Ascending aorta (tissue), 2 donors: Measurements from ENCODE around the gene KCNIP2. TPM values are rescaled to one million over a fixed set of nuclear protein-coding genes. Genes with fewer than 3 reads are reported as not detected.

Experiments
- DNase-seq, 2 donors: peaks; one replicate each; pipeline ENCODE4 v3.0.0-alpha.2; 2019; ENCODE audit warnings: low spot score in 2 of 2
- H3K27ac ChIP-seq, 2 donors: fragments of 200-600 bp; sonication (generic); one replicate each; pipeline ENCODE4 v1.5.1; 2016 to 2017; ENCODE audit warnings: mild to moderate bottlenecking in 1 of 2
- H3K27me3 ChIP-seq: fragments of 200-600 bp; sonication (generic); one replicate; pipeline ENCODE4 v1.5.1; 2017
- H3K36me3 ChIP-seq, 2 donors: fragments of 200-600 bp; sonication (generic); one replicate each; pipeline ENCODE4 v1.5.1; 2016
- H3K4me1 ChIP-seq, 2 donors: fragments of 200-600 bp; sonication (generic); one replicate each; pipeline ENCODE4 v1.5.1; 2016 to 2017; ENCODE audit warnings: mild to moderate bottlenecking in 1 of 2
- H3K4me3 ChIP-seq, 2 donors: fragments of 200-600 bp; sonication (generic); one replicate each; pipeline ENCODE4 v1.5.1; 2016 to 2017; ENCODE audit warnings: mild to moderate bottlenecking in 1 of 2
- H3K9me3 ChIP-seq, 2 donors: fragments of 200-600 bp; sonication (generic); one replicate each; pipeline ENCODE4 v1.5.1; 2016
- intact Hi-C: fragments of 100-400 bp; cut with DNase I; formaldehyde crosslinking; loops from one replicate; pipeline ENCODE4 v1.15.1; 2023
- total RNA-seq: library from RNA; depleted of rRNA; stranded (reverse); fragments of >200 nt; gene quantifications from one replicate; pipeline ENCODE4 v1.1.0, GENCODE V29; 2016
- TF ChIP-seq, protein P1 (sequence below), 3 experiments: fragments of 200-600 bp in 2 of 3; fragments of 450-650 bp in 1 of 3; sonication (generic) in 2 of 3; IDR thresholded peaks; one replicate each; pipeline ENCODE4 v1.5.1; 2016 to 2019; ENCODE audit warnings: antibody characterized with exemption in 3 of 3, mild to moderate bottlenecking in 1 of 3, moderate library complexity in 1 of 3

KCNIP2 gene
- total RNA-seq, 1 donor from 2014 or later = 1.1 TPM

DNA sequence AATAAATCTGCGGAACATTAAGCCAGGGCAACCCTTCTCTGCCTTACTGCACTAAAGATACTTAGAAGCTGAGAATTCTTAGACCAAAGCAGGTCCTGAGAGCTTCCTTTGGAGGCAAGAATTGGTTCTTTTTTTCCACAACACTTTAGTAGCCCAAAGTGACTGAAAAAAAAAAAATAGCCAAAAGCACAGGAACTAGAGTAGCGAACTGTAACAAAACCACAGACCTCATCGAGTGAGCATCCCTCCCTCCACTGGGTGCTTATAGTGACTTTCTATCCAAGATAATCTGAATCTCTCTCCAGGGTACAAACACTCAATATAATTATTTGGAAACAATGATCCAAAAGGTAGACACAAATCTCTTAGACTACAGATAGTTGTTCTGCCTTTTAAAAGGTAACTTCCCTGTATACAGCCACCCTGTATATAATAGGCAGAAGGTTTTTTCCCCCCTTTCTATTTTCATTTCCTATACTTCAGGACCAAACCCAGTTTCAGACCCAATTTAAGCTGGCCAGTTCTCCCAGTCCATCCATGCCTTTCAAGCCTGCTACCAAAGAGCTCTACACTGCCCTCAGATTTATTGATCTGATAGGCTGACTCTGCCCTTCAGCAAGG is 31.6 kb upstream of the KCNIP2 start:
- H3K9me3 ChIP-seq = no peaks in the 10 kb centered on the region
- no peak for DNase-seq
- peaks cover 0 to 2% of the 10 kb centered on the region in 2 donors for H3K36me3 ChIP-seq
- H3K4me1 ChIP-seq = no peaks in the 10 kb centered on the region
- intact Hi-C loops = no loop called here
- H3K27me3 ChIP-seq = no peaks in the 10 kb centered on the region
- no peak overlapping the region for H3K27ac ChIP-seq
- no peak overlapping the region for H3K4me3 ChIP-seq
- TF ChIP-seq, protein P1, sequence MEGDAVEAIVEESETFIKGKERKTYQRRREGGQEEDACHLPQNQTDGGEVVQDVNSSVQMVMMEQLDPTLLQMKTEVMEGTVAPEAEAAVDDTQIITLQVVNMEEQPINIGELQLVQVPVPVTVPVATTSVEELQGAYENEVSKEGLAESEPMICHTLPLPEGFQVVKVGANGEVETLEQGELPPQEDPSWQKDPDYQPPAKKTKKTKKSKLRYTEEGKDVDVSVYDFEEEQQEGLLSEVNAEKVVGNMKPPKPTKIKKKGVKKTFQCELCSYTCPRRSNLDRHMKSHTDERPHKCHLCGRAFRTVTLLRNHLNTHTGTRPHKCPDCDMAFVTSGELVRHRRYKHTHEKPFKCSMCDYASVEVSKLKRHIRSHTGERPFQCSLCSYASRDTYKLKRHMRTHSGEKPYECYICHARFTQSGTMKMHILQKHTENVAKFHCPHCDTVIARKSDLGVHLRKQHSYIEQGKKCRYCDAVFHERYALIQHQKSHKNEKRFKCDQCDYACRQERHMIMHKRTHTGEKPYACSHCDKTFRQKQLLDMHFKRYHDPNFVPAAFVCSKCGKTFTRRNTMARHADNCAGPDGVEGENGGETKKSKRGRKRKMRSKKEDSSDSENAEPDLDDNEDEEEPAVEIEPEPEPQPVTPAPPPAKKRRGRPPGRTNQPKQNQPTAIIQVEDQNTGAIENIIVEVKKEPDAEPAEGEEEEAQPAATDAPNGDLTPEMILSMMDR (IDR thresholded peaks at IDR 0.05) = no peak

DNA sequence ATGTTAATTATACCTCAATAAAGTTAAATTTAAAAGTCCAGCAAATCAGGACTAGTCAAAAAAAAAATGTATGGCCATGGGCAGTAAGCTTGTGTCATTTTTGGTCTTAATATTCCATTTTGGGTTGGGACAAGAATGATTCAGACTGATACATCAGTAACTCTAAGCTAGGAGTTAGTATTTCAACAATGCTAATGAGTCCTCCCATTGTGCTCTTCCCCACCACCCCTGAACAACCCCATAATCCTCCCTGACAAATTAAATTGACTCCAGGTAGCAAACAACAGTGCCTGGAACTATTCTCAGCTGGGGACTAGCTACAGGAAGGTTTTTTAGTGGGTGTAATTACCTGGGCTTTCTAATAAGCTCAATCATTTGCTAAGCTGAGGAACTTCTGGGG is 30.7 kb upstream of the KCNIP2 start:
- peaks cover 0 to 2% of the 10 kb centered on the region in 2 donors for H3K36me3 ChIP-seq
- TF ChIP-seq, protein P1 (IDR thresholded peaks at IDR 0.05) = no peak
- H3K9me3 ChIP-seq = no peaks in the 10 kb centered on the region
- DNase-seq = no peak
- H3K4me3 ChIP-seq = no peak overlapping the region
- H3K4me1 ChIP-seq = no peaks in the 10 kb centered on the region
- intact Hi-C loops = no loop called here
- no peaks in the 10 kb centered on the region for H3K27me3 ChIP-seq
- H3K27ac ChIP-seq = no peak overlapping the region

DNA sequence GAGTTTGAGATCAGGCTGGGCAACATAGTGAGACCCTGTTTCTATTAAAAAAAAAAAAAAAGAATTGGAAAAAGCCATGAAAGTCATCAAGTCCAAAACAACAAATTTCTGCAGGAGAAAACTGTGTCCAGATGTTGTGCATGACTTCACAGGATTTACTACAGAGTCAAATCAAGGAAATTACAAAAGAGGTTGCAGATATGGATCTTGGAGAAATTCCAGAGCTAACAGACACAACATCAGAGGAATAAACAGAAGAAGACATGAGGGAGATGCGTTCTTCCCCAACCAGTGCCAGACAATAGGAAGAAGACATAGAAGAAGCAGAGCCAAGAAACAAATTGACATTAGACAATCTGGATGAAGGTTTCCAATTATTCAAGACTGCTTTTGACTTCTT is 24.3 kb upstream of the KCNIP2 start:
- H3K4me1 ChIP-seq = no peaks in the 10 kb centered on the region
- no peak overlapping the region for H3K4me3 ChIP-seq
- H3K36me3 ChIP-seq = peaks cover 0 to 1% of the 10 kb centered on the region in 2 donors
- no peak overlapping the region for H3K27ac ChIP-seq
- H3K9me3 ChIP-seq = peaks cover 0 to 7% of the 10 kb centered on the region in 2 donors
- H3K27me3 ChIP-seq = no peaks in the 10 kb centered on the region
- intact Hi-C loops = no loop called here
- TF ChIP-seq, protein P1 (IDR thresholded peaks at IDR 0.05) = no peak
- DNase-seq = no peak

DNA sequence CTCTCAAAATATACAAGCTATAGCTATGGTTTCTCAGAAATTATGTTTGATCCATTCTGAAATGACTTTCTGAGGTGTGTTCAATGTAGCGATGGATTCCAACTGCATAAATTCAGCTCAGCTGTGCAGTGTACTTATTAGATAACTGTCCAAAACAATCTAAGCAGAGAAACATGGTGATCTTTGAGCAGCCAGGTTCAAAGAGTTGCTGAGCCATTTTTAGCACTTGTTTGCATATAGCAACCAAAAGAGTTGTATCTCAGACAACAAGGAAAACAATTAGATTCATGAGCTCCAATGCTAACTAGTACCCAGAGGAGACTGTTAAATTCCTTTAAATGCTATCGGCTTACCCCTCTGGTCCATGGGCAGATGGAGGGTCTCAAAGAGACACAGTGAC is 15.9 kb upstream of the KCNIP2 start:
- intact Hi-C loops = no loop called here
- Histone ChIP-seq H3K4me3 (no peak overlapping the region), H3K4me1 (no peaks in the 10 kb centered on the region), H3K36me3 (peaks cover 3 to 10% of the 10 kb centered on the region in 2 donors), H3K27ac (no peak overlapping the region), H3K9me3 (peaks cover 4 to 10% of the 10 kb centered on the region in 2 donors), H3K27me3 (no peaks in the 10 kb centered on the region)
- no peak for DNase-seq
- TF ChIP-seq, protein P1 (IDR thresholded peaks at IDR 0.05) = no peak

DNA sequence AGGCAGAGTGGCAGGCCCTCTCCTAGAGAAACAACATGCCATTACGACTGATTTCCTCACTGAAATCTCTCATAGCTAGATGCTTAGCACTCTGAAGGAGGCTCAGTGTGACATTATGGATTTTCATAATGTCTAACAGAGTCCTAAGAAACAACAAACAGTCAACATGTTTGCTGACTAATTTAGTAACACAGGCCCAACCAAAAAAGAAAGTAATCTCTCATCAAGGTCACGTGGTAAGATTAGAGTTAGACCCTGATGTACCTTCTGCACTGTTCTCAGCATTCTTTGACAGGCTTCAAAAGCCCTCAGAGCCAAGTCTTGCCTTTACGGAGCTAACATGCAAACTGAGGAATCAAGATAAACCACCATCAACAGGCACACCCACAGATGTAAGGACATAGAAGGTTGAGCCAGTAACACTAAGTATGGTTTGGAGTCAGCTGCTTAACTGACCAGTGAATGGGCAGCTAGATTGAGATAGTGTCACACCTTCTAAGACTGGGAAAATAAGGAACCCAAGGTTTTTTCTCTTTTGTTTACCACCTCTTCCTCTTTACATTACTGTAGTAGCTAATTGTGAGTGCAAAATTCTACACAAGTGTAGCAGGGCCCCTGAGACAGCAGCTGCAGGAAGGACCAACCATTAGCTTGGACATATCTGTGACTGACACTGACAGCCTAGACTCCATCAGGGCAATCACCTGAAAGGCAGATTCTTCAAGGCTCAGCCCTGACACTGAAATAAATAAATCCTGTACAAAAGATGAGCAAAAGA is 15.3 kb upstream of the KCNIP2 start:
- DNase-seq = no peak
- no peak overlapping the region for H3K4me3 ChIP-seq
- no peaks in the 10 kb centered on the region for H3K27me3 ChIP-seq
- H3K4me1 ChIP-seq = no peaks in the 10 kb centered on the region
- peaks cover 4 to 10% of the 10 kb centered on the region in 2 donors for H3K9me3 ChIP-seq
- H3K27ac ChIP-seq = no peak overlapping the region
- TF ChIP-seq, protein P1 (IDR thresholded peaks at IDR 0.05) = no peak
- intact Hi-C loops = no loop called here
- peaks cover 3 to 10% of the 10 kb centered on the region in 2 donors for H3K36me3 ChIP-seq
